ENCODE measurements around the gene ZNF254.

ZNF254 gene

GRCh38 chr19:24142771-24143170 lies 55.8 kb downstream of the ZNF254 start:
- no peak for TF ChIP-seq Cebpa-rat (IDR thresholded peaks at IDR 0.05)
- H3K9ac ChIP-seq: no peak overlapping the region
- H3K27me3 ChIP-seq: no peaks in the 10 kb centered on the region
- H3K4me3 ChIP-seq: no peak overlapping the region
- no peaks in the 10 kb centered on the region for H3K4me1 ChIP-seq
- no peak overlapping the region for H3K27ac ChIP-seq
- H3K9me3 ChIP-seq (replicated peaks in 1 of 11): peaks cover 92 to 100% (median 98%) of the 10 kb centered on the region in 11 experiments
- no peaks in the 10 kb centered on the region for H4K20me1 ChIP-seq
- no peak overlapping the region for H3K4me2 ChIP-seq
- H3K36me3 ChIP-seq: peaks cover 41 to 84% (median 69%) of the 10 kb centered on the region in 11 experiments

GRCh38 chr19:24159707-24160106 lies 72.7 kb downstream of the ZNF254 start:
- Histone ChIP-seq H3K4me1 (peaks cover 0 to 7% (median 0%) of the 10 kb centered on the region in 10 experiments; a peak in 4 of 20 replicates), H3K27me3 (no peaks in the 10 kb centered on the region), H3K4me3 (no peak overlapping the region), H4K20me1 (no peaks in the 10 kb centered on the region), H3K36me3 (peaks cover 15 to 81% (median 55%) of the 10 kb centered on the region in 11 experiments), H3K9me3 (replicated peaks in 1 of 11) (peaks cover 39 to 80% (median 58%) of the 10 kb centered on the region in 11 experiments), H3K27ac (no peak overlapping the region), H3K4me2 (no peak overlapping the region), H3K9ac (no peak overlapping the region)
- TF ChIP-seq Cebpa-rat (IDR thresholded peaks at IDR 0.05): no peak

- Histone ChIP-seq H3K36me3 (peaks cover 2 to 55% (median 27%) of the 10 kb centered on the region in 11 experiments; a peak in 16 of 22 replicates), H3K9ac (no peak overlapping the region)
Observed at GRCh38 chr19:24166055-24166454, 79.1 kb downstream of the ZNF254 start.

GRCh38 chr19:24173882-24174281 lies 86.9 kb downstream of the ZNF254 start:
- H3K9ac ChIP-seq: no peak overlapping the region
- no peaks in the 10 kb centered on the region for H3K27me3 ChIP-seq
- peaks cover 0 to 32% (median 9%) of the 10 kb centered on the region in 11 experiments; a peak in 11 of 22 replicates for H3K36me3 ChIP-seq
- H3K4me2 ChIP-seq: no peak overlapping the region
- TF ChIP-seq Cebpa-rat (IDR thresholded peaks at IDR 0.05): no peak
- H3K4me1 ChIP-seq: no peaks in the 10 kb centered on the region
- no peaks in the 10 kb centered on the region for H4K20me1 ChIP-seq
- H3K27ac ChIP-seq: no peak overlapping the region
- H3K4me3 ChIP-seq: no peak overlapping the region
- H3K9me3 ChIP-seq (replicated peaks in 1 of 11): peaks cover 14 to 48% (median 25%) of the 10 kb centered on the region in 11 experiments

More at GRCh38 chr19:24166055-24166454, 79.1 kb downstream of the ZNF254 start:
- H4K20me1 ChIP-seq: no peaks in the 10 kb centered on the region
- TF ChIP-seq Cebpa-rat (IDR thresholded peaks at IDR 0.05): no peak
- H3K27me3 ChIP-seq: no peaks in the 10 kb centered on the region
- peaks cover 0 to 26% (median 19%) of the 10 kb centered on the region in 11 experiments; a peak in 14 of 22 replicates for H3K9me3 ChIP-seq (replicated peaks in 1 of 11)
- no peak overlapping the region for H3K27ac ChIP-seq
- H3K4me3 ChIP-seq: no peak overlapping the region
- no peak overlapping the region for H3K4me2 ChIP-seq
- H3K4me1 ChIP-seq: peaks cover 0 to 7% (median 0%) of the 10 kb centered on the region in 10 experiments; a peak in 4 of 20 replicates

GRCh38 chr19:24177686-24178085 lies 90.7 kb downstream of the ZNF254 start:
- Histone ChIP-seq H3K27ac (no peak overlapping the region), H4K20me1 (no peaks in the 10 kb centered on the region), H3K27me3 (no peaks in the 10 kb centered on the region), H3K4me1 (no peaks in the 10 kb centered on the region), H3K4me3 (no peak overlapping the region), H3K36me3 (peaks cover 0 to 12% (median 0%) of the 10 kb centered on the region in 11 experiments; a peak in 6 of 22 replicates), H3K9ac (no peak overlapping the region), H3K9me3 (replicated peaks in 1 of 11) (peaks cover 14 to 45% (median 25%) of the 10 kb centered on the region in 11 experiments), H3K4me2 (no peak overlapping the region)
- TF ChIP-seq Cebpa-rat (IDR thresholded peaks at IDR 0.05): no peak

GRCh38 chr19:24178207-24178606 lies 91.2 kb downstream of the ZNF254 start:
- H3K9ac ChIP-seq: no peak overlapping the region
- no peaks in the 10 kb centered on the region for H3K27me3 ChIP-seq
- no peak overlapping the region for H3K4me2 ChIP-seq
- no peaks in the 10 kb centered on the region for H3K4me1 ChIP-seq
- H3K36me3 ChIP-seq: peaks cover 0 to 12% (median 0%) of the 10 kb centered on the region in 11 experiments; a peak in 6 of 22 replicates
- H4K20me1 ChIP-seq: no peaks in the 10 kb centered on the region
- no peak overlapping the region for H3K4me3 ChIP-seq
- TF ChIP-seq Cebpa-rat (IDR thresholded peaks at IDR 0.05): no peak
- peaks cover 14 to 45% (median 25%) of the 10 kb centered on the region in 11 experiments for H3K9me3 ChIP-seq (replicated peaks in 1 of 11)
- H3K27ac ChIP-seq: no peak overlapping the region

Measured in BLaER1 treated with 17β-estradiol and CSF1 and Interleukin-3, amounts not matched to agents 10 nM and 100 nM (cell line).